ENCODE results near the gene HYDIN. TPM values are rescaled to one million over a fixed set of nuclear protein-coding genes. Genes with fewer than 3 reads are reported as not detected.

HYDIN gene
- total RNA-seq, 1 donor from 2014 or later, result 7.5 TPM

- peaks cover 25% of the 10 kb centered on the region for H3K4me1 Mint-ChIP-seq
- no peak for TF ChIP-seq CTCF (conservative IDR thresholded peaks at IDR 0.05)
- H3K27me3 Mint-ChIP-seq (ENCODE audit: low read depth), result peaks cover 19% of the 10 kb centered on the region
- no peak for DNase-seq (ENCODE audit: low read depth, low spot score)
- H3K36me3 Mint-ChIP-seq (ENCODE audit: low read depth), result no peaks in the 10 kb centered on the region
- no peak overlapping the region for H3K27ac Mint-ChIP-seq (ENCODE audit: unreplicated experiment)
- H3K9me3 Mint-ChIP-seq, result no peaks in the 10 kb centered on the region
- no peak overlapping the region for H3K4me3 Mint-ChIP-seq
These were observed 24.5 kb upstream of the HYDIN start for GRCh38 chr16:71254832-71255525.

- Mint-ChIP-seq H3K27me3 (ENCODE audit: low read depth) (no peaks in the 10 kb centered on the region), H3K9me3 (no peaks in the 10 kb centered on the region), H3K36me3 (ENCODE audit: low read depth) (no peaks in the 10 kb centered on the region), H3K4me1 (peaks cover 15% of the 10 kb centered on the region), H3K4me3 (no peak overlapping the region), H3K27ac (ENCODE audit: unreplicated experiment) (no peak overlapping the region)
- no peak for TF ChIP-seq CTCF (conservative IDR thresholded peaks at IDR 0.05)
- no peak for DNase-seq (ENCODE audit: low read depth, low spot score)
These were observed 20.1 kb upstream of the HYDIN start for GRCh38 chr16:71250461-71251235.

GRCh38 chr16:71249399-71249798 lies 18.9 kb upstream of the HYDIN start:
- Mint-ChIP-seq H3K9me3 (no peaks in the 10 kb centered on the region), H3K27me3 (ENCODE audit: low read depth) (no peaks in the 10 kb centered on the region), H3K4me3 (no peak overlapping the region), H3K36me3 (ENCODE audit: low read depth) (no peaks in the 10 kb centered on the region), H3K4me1 (peaks cover 9% of the 10 kb centered on the region), H3K27ac (ENCODE audit: unreplicated experiment) (no peak overlapping the region)
- DNase-seq (ENCODE audit: low read depth, low spot score), result no peak
- TF ChIP-seq CTCF (conservative IDR thresholded peaks at IDR 0.05), result no peak

- Mint-ChIP-seq H3K27ac (ENCODE audit: unreplicated experiment) (no peak overlapping the region), H3K4me1 (peaks cover 7% of the 10 kb centered on the region), H3K4me3 (no peak overlapping the region), H3K36me3 (ENCODE audit: low read depth) (no peaks in the 10 kb centered on the region), H3K9me3 (no peaks in the 10 kb centered on the region), H3K27me3 (ENCODE audit: low read depth) (no peaks in the 10 kb centered on the region)
- TF ChIP-seq CTCF (conservative IDR thresholded peaks at IDR 0.05), result no peak
- DNase-seq (ENCODE audit: low read depth, low spot score), result no peak
These were observed 17.0 kb upstream of the HYDIN start for GRCh38 chr16:71247478-71247877.

- Mint-ChIP-seq H3K36me3 (ENCODE audit: low read depth) (no peaks in the 10 kb centered on the region), H3K27ac (ENCODE audit: unreplicated experiment) (no peak overlapping the region), H3K9me3 (no peaks in the 10 kb centered on the region), H3K4me1 (peaks cover 7% of the 10 kb centered on the region), H3K4me3 (no peak overlapping the region), H3K27me3 (ENCODE audit: low read depth) (no peaks in the 10 kb centered on the region)
- DNase-seq (ENCODE audit: low read depth, low spot score), result no peak
- TF ChIP-seq CTCF (conservative IDR thresholded peaks at IDR 0.05), result no peak
These were observed 15.8 kb upstream of the HYDIN start for GRCh38 chr16:71246309-71246708.

Measured in neural crest cell (in vitro differentiated cells).